Measurements from ENCODE around the gene TGFA.
A peak's percentile ranks its signal among the peaks of the same experiment; 100 is the strongest.

TGFA gene

GRCh38 chr2:70473101-70473722, 80.4 kb downstream of the TGFA start:
- Histone ChIP-seq H3K4me2 (ENCODE audit: low read depth, low read length, poor library complexity, severe bottlenecking) (peak overlapping the region; percentile 96), H3F3A (ENCODE audit: low read depth) (peaks cover 24% of the 10 kb centered on the region), H3K9ac (ENCODE audit: low read depth, low read length, poor library complexity, severe bottlenecking) (peak overlapping the region; percentile 62), H3K36me3 (ENCODE audit: insufficient read depth, low read length) (no peaks in the 10 kb centered on the region), H4K20me1 (ENCODE audit: insufficient read depth, low read length, poor library complexity, severe bottlenecking) (no peaks in the 10 kb centered on the region), H3K27me3 (ENCODE audit: insufficient read depth, low read length, poor library complexity, severe bottlenecking) (no peaks in the 10 kb centered on the region), H3K4me3 (ENCODE audit: low read length, poor library complexity, severe bottlenecking) (peak overlapping the region; percentile 67), H3K4me1 (ENCODE audit: insufficient read depth, low read length, poor library complexity, severe bottlenecking) (peaks cover 96% of the 10 kb centered on the region), H3K79me2 (ENCODE audit: insufficient read depth, low read length) (no peaks in the 10 kb centered on the region), H3K9me3 (ENCODE audit: insufficient read depth, low read depth, low read length) (no peaks in the 10 kb centered on the region), H2AFZ (ENCODE audit: low read length) (no peak overlapping the region), H3K9me2 (replicated peaks; ENCODE audit: low read depth, low read length) (no peaks in the 10 kb centered on the region)
- TF ChIP-seq EZH2phosphoT487 (IDR thresholded peaks at IDR 0.05; ENCODE audit: borderline replicate concordance) (no peak), CTCF (conservative IDR thresholded peaks at IDR 0.05; ENCODE audit: low read length) (no peak)

GRCh38 chr2:70472221-70472890, 81.3 kb downstream of the TGFA start:
- H3K36me3 ChIP-seq (ENCODE audit: insufficient read depth, low read length), result no peaks in the 10 kb centered on the region
- H3K4me3 ChIP-seq (ENCODE audit: low read length, poor library complexity, severe bottlenecking), result peak overlapping the region; percentile 67
- H3K9ac ChIP-seq (ENCODE audit: low read depth, low read length, poor library complexity, severe bottlenecking), result peak overlapping the region; percentile 62
- H3K4me2 ChIP-seq (ENCODE audit: low read depth, low read length, poor library complexity, severe bottlenecking), result peak overlapping the region; percentile 96
- TF ChIP-seq EZH2phosphoT487 (IDR thresholded peaks at IDR 0.05; ENCODE audit: borderline replicate concordance) (no peak), CTCF (conservative IDR thresholded peaks at IDR 0.05; ENCODE audit: low read length) (no peak)
- peaks cover 24% of the 10 kb centered on the region for H3F3A ChIP-seq (ENCODE audit: low read depth)
- H3K79me2 ChIP-seq (ENCODE audit: insufficient read depth, low read length), result no peaks in the 10 kb centered on the region
- H3K9me2 ChIP-seq (replicated peaks; ENCODE audit: low read depth, low read length), result no peaks in the 10 kb centered on the region
- no peak overlapping the region for H2AFZ ChIP-seq (ENCODE audit: low read length)
- H4K20me1 ChIP-seq (ENCODE audit: insufficient read depth, low read length, poor library complexity, severe bottlenecking), result no peaks in the 10 kb centered on the region
- H3K4me1 ChIP-seq (ENCODE audit: insufficient read depth, low read length, poor library complexity, severe bottlenecking), result peaks cover 98% of the 10 kb centered on the region
- no peaks in the 10 kb centered on the region for H3K9me3 ChIP-seq (ENCODE audit: insufficient read depth, low read depth, low read length)
- H3K27me3 ChIP-seq (ENCODE audit: insufficient read depth, low read length, poor library complexity, severe bottlenecking), result no peaks in the 10 kb centered on the region

- peak overlapping the region; percentile 62 for H3K9ac ChIP-seq (ENCODE audit: low read depth, low read length, poor library complexity, severe bottlenecking)
- H3K9me2 ChIP-seq (replicated peaks; ENCODE audit: low read depth, low read length), result no peaks in the 10 kb centered on the region
- H4K20me1 ChIP-seq (ENCODE audit: insufficient read depth, low read length, poor library complexity, severe bottlenecking), result no peaks in the 10 kb centered on the region
- H3K4me3 ChIP-seq (ENCODE audit: low read length, poor library complexity, severe bottlenecking), result peak overlapping the region; percentile 67
- peak overlapping the region; percentile 96 for H3K4me2 ChIP-seq (ENCODE audit: low read depth, low read length, poor library complexity, severe bottlenecking)
- H3K9me3 ChIP-seq (ENCODE audit: insufficient read depth, low read depth, low read length), result no peaks in the 10 kb centered on the region
- peaks cover 24% of the 10 kb centered on the region for H3F3A ChIP-seq (ENCODE audit: low read depth)
- no peak overlapping the region for H2AFZ ChIP-seq (ENCODE audit: low read length)
- H3K36me3 ChIP-seq (ENCODE audit: insufficient read depth, low read length), result no peaks in the 10 kb centered on the region
- H3K27me3 ChIP-seq (ENCODE audit: insufficient read depth, low read length, poor library complexity, severe bottlenecking), result no peaks in the 10 kb centered on the region
- TF ChIP-seq CTCF (conservative IDR thresholded peaks at IDR 0.05; ENCODE audit: low read length) (no peak), EZH2phosphoT487 (IDR thresholded peaks at IDR 0.05; ENCODE audit: borderline replicate concordance) (no peak)
- peaks cover 86% of the 10 kb centered on the region for H3K4me1 ChIP-seq (ENCODE audit: insufficient read depth, low read length, poor library complexity, severe bottlenecking)
- no peaks in the 10 kb centered on the region for H3K79me2 ChIP-seq (ENCODE audit: insufficient read depth, low read length)
Measured at GRCh38 chr2:70471129-70471528, 82.5 kb downstream of the TGFA start.
